MG63 (cell line): ENCODE results near the gene SPATS2L. TPM values are rescaled to one million over a fixed set of nuclear protein-coding genes. Genes with fewer than 3 reads are reported as not detected.

Source experiments
- DNase-seq: peaks from one replicate; pipeline ENCODE4 v3.0.0-alpha.2; 2020
- H3K27me3 ChIP-seq: fragments of 250-450 bp; sonication (Bioruptor Pico); 2 replicates; pipeline ENCODE4 v1.5.1; 2020; ENCODE audit warnings: mild to moderate bottlenecking, moderate library complexity
- H3K36me3 ChIP-seq: fragments of 250-450 bp; sonication (Bioruptor Pico); 2 replicates; pipeline ENCODE4 v1.5.1; 2020; ENCODE audit warnings: mild to moderate bottlenecking, moderate library complexity
- H3K4me3 ChIP-seq: fragments of 250-450 bp; sonication (Bioruptor Pico); 2 replicates; pipeline ENCODE4 v1.5.1; 2020; ENCODE audit warnings: mild to moderate bottlenecking, moderate library complexity
- H3K9me3 ChIP-seq: fragments of 250-450 bp; sonication (Bioruptor Pico); 2 replicates; pipeline ENCODE4 v1.5.1; 2020; ENCODE audit warnings: mild to moderate bottlenecking, moderate library complexity
- total RNA-seq: library from RNA; depleted of rRNA; stranded (reverse); fragments of >200 nt; shearing (Covaris generic); gene quantifications from 2 replicates; pipeline ENCODE4 v1.2.3, GENCODE V29; 2014; ENCODE audit warnings: low replicate concordance

The SPATS2L gene
- total RNA-seq, 1 experiment from 2014 or later = 26.6 TPM

DNA sequence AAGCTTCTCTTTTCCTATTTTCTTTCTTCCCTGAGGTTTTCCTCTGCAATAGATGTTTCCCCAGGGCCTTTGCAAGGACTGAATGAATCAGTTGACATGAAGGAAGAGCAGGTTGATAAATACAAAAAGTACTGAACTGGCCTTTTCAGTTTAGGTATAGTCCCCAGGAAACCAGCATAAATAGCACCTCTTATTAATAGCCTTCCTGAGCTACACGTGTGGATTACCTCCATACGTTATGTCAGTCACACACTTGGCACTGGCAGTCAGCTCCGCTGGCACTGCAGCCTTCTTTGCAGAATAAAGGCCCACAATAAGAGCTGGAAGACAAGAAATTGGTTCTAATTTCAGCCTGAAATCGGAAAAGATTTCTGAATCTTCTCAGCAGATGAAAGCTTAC is 142.7 kb downstream of the SPATS2L start:
- no peaks in the 10 kb centered on the region for H3K9me3 ChIP-seq
- no peaks in the 10 kb centered on the region; the same call in none of the 2 replicates for H3K36me3 ChIP-seq
- DNase-seq = no peak
- no peaks in the 10 kb centered on the region for H3K27me3 ChIP-seq
- H3K4me3 ChIP-seq = no peak overlapping the region

DNA sequence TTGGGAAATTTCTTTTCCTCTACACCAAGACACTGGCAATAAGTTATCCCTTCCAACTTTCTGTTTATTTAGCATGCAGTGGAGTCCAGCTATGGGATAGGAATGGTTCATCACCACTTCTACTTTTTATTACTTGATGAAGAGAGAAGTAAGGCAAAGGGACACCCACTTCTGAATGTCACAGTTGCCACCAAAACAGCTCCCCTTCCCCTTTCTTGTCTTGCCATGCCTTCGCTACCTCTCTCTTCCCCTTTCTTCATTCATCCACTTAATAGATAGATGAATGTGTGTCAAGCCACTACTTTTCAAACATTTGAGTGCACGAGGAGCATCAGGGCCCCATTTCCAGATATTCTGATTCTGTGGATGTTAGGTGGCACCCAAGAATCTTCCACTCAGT is 143.8 kb downstream of the SPATS2L start:
- no peak for DNase-seq
- Histone ChIP-seq H3K36me3 (no peaks in the 10 kb centered on the region; the same call in none of the 2 replicates), H3K4me3 (no peak overlapping the region), H3K27me3 (no peaks in the 10 kb centered on the region), H3K9me3 (no peaks in the 10 kb centered on the region)

DNA sequence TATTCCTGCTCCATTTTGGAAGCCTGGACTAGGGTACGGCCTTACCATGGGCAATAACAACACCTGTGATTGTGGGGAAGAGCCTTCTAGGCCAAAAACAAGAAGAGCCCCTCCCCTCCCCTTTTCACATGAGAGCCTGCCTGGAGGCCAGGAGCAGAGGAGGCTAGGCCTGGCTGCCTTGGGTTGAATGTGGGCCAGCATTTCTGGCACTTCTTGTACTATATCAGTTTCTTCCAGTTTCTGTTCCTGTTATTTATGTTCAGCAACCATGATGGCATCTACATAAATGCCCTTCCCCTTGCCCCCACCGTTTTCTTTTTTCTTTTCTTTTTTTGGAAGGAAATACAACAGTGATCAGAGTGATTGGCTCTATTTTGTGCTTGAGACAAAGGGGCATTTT is 145.0 kb downstream of the SPATS2L start:
- H3K36me3 ChIP-seq = peaks cover 2% of the 10 kb centered on the region
- no peak overlapping the region for H3K4me3 ChIP-seq
- no peak for DNase-seq
- H3K9me3 ChIP-seq = no peaks in the 10 kb centered on the region
- no peaks in the 10 kb centered on the region for H3K27me3 ChIP-seq

DNA sequence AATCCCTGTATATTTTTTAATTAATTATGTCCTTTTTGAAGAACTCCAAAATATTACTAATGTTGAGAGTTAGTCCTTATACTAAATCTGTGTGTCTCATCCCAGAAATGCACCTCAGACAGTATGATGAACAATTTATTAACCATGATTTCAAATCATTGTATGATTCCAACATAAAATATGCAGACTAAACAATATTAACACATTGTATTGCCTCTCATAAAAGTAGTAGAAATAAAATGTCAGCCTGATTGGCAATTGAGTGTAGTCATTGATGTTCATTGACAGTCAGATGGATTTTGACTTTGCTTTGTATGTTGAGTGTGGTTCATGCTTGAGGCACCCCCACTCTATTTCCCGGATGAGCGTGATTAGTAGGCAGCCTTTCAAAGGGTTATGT is 145.9 kb downstream of the SPATS2L start:
- DNase-seq = no peak
- H3K36me3 ChIP-seq = peaks cover 2% of the 10 kb centered on the region
- H3K27me3 ChIP-seq = no peaks in the 10 kb centered on the region
- H3K9me3 ChIP-seq = no peaks in the 10 kb centered on the region
- no peak overlapping the region for H3K4me3 ChIP-seq

DNA sequence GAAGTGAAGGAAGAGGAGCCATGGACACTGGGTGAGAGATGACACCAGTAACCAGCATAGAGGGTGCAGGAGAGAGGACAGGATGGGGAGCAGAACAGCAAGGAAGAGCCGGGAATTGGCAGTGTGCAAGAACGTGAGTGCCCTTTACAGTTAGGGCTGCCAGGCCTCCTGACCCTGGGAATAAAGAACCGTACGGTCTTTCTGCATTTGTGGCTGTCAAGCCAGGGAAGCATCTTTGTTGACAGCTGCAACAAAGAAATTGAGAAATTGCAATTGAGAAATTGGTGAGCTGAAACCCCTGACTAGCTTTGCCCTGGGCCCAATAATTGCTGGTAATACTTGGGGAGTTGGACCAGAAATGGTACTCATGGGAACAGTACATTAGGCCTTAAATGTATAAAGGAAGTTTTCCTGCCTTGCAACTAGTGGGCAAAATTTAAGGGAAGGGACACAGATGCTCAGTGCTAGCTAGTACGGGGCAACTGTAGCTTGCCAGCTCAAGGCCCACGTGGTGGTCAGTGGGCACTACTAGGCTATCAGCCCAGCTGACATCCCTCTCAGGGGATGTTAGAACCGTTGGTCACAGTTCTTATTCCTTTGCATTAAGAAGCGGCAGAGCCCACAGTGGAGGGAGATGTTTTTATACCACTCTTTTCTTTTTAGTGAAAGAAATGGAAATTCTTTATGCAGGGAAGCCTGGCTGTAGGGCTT is 146.8 kb downstream of the SPATS2L start:
- H3K9me3 ChIP-seq = no peaks in the 10 kb centered on the region
- no peak for DNase-seq
- no peak overlapping the region for H3K4me3 ChIP-seq
- no peaks in the 10 kb centered on the region for H3K27me3 ChIP-seq
- H3K36me3 ChIP-seq = peaks cover 2% of the 10 kb centered on the region

DNA sequence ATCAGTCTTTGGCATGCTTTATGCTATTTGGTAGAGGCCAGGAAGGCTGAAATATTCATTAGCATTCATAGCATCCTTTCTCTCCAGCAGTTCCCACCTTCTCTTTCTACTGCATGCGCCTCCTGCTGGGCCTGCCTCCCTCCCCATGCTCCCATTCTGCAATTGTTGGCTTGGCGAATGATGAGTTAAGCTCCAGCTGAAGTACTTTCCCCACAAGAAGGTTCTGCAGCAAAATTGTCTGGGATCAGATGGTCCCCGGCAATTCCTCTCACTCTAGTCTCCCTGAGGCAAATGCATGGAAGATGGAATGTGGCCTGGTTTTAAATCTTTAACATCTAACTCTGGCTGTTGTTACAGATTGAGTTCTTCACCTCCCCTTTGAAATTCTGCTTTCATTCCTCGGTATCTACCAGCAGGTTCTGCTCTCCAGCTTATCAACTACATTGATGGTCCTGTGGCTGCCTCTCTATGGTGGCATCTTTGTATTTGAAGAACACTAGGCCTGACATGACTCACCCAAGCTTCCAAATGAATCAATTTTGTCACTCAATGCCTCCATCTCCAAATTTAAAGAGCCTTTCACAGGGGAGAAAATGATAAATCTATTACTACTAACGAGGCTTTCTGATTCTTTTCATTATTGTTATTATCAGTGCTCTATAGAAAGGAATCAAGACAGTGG is 147.5 kb downstream of the SPATS2L start:
- H3K36me3 ChIP-seq = peaks cover 2% of the 10 kb centered on the region
- no peaks in the 10 kb centered on the region for H3K9me3 ChIP-seq
- no peaks in the 10 kb centered on the region for H3K27me3 ChIP-seq
- H3K4me3 ChIP-seq = no peak overlapping the region
- DNase-seq = no peak

DNA sequence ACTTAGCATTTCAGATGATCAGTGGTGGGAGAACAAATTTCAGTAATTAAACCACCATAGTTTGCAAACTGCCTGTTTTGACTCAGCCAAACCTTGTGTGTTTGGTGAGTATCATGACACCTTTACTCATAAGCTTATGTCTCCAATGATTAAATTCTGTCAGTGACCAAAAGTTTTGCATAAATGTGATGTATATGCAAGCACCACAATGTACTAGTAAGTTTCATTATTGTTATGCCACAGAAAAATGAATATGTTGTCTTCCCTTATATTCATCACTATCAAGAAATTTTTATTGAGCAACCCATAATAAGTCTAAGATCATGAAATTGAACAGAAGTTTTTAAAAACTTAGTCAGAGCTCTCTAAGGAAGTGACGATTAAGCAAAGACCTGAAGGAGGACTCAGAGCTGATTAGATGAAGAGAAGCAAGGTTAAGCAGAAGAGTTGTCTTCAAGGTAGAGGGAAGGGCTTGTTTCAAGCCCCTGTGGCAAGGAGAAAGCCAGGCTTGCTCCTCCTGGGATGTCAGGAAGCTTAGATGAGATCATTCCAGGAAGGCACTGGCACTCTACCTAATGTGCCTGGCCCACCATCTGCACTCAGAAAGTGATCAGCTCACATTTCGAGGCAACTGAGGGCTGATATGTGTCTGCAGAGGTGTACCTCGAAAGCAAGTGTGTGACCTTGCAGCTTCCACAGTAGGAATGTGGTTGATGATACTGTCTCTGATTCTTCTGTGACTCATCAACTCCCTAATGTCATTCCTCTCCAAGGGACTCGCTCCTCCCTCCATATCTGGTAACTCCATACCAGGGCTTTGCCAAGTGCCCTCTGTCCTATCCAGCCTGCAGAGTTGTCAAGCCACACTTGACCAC is 148.7 kb downstream of the SPATS2L start:
- H3K36me3 ChIP-seq = peaks cover 7% of the 10 kb centered on the region
- DNase-seq = peak; percentile 11
- no peak overlapping the region for H3K4me3 ChIP-seq
- no peaks in the 10 kb centered on the region for H3K9me3 ChIP-seq
- H3K27me3 ChIP-seq = no peaks in the 10 kb centered on the region

DNA sequence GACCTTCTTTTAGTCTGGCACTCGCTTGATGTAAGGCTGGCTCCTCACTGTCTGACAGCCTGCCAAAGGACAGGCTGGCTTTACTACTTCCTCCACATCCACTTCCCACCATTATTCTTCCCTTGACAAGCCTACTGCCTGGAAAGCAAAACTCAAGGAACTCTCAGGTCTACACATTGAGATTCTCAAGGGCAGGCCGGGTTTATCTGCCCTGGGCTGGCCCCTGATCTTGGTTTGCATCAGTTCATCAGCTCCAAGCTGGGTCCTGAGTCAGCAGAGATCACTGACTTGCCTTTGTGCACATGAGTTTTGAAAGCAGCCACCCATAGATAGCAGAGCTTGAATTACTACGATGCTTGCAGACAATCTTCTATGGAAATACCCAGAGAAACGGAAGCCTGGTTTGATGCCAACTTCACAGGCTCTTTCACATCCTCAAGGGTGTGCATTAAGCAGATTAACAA is 149.5 kb downstream of the SPATS2L start:
- peak; percentile 24 for DNase-seq
- Histone ChIP-seq H3K9me3 (no peaks in the 10 kb centered on the region), H3K4me3 (no peak overlapping the region), H3K36me3 (peaks cover 10% of the 10 kb centered on the region), H3K27me3 (no peaks in the 10 kb centered on the region)

DNA sequence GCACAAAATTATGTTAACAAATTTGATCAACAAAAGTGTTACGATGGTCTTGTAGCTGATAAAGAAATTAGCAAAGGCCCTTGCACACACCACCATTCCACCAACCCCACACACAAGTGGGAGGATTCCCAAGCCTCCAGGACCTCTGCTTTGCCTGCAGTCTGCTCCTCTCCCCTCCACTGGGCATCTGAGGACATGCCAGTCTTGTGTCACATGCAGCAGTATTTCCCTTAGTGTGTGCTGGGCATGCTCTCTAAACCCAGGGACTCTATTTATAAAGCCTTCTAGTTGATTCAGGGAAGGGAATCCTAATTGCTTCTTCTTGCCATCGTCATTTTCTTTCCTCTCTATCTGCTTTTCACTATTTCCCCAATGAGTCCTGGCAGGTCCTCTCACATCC is 150.1 kb downstream of the SPATS2L start:
- no peaks in the 10 kb centered on the region for H3K9me3 ChIP-seq
- peaks cover 15% of the 10 kb centered on the region for H3K36me3 ChIP-seq
- no peaks in the 10 kb centered on the region for H3K27me3 ChIP-seq

DNA sequence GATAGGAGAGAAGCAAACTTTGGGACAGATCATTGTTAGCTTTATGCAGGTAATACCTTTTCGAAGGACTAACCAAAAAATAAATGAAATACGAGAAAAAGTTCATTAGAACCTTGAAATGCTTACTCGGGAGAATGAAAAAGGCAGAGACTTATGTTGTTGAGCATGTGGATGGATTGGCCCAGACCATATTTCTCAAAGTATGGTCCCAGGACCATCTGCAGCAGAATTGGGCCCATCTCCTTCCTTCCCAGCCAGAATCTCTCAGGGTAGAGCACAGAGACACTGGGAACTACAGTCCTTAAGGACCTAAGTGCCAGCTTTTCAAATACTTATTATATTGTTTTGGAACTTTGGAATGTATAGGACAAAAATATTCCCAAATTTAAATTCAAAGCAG is 152.6 kb downstream of the SPATS2L start:
- no peak overlapping the region for H3K4me3 ChIP-seq
- no peak for DNase-seq
- no peaks in the 10 kb centered on the region for H3K9me3 ChIP-seq
- no peaks in the 10 kb centered on the region for H3K27me3 ChIP-seq
- peaks cover 29% of the 10 kb centered on the region for H3K36me3 ChIP-seq

More for the DNA sequence above, 150.1 kb downstream of the SPATS2L start:
- H3K4me3 ChIP-seq = no peak overlapping the region
- no peak for DNase-seq

DNA sequence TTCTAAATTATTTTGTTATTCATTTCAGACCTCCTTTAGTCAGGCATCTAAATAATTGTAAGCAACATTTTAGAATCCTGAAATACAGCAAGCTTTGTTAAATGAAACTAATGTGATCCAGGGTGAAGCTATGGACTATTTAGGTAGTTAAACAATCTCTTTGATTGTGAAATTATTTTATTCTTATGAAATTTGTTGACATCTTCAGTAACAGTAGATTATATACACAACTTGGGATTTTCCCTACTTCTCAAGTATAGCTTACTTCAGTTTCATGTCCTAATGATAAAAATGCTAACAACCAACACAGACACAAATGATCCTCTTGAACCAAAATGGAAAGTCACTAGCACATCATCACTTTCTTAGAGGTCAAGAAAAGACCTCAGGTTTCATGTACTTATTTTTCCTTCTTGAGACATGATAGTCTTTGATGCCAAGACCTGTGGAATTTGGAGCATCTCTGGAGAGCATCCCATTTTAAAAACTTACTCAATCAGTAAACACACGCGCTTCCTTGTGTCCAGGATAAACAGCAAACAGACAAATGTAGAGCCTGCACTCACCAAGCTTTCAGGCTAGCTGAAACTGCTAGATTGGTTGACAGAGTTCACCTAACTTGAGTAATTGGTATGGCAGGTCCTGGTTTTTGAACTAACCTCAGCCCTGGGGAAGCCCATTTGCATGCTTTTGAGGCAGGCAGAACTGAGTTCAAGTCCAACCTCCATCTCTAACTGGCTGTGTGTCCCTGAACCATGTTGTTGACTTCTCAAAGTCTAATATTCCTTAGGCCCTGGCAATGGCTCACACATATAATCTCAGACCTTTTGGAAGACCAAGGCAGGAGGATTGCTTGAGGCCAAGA is 155.6 kb downstream of the SPATS2L start:
- H3K9me3 ChIP-seq = no peaks in the 10 kb centered on the region
- H3K36me3 ChIP-seq = peaks cover 38% of the 10 kb centered on the region
- no peak overlapping the region for H3K4me3 ChIP-seq
- H3K27me3 ChIP-seq = no peaks in the 10 kb centered on the region
- DNase-seq = no peak

DNA sequence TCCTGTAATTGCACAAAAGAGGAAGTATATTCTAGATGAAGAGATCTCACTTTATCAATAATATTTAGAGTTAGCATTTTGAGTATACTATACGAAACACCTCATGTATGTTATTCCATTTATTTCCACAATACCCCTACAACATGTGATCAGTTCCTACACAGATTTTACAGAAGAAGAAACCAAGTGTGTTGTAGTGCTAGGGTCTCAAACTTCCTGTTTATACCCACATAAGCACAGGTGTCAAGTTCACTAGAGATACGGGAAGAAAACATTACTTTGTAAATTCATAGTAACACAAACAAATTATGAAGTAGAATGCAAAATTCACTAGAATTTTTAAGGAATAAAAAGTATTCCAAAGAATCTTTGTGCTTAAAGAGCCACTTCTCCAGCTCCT is 157.0 kb downstream of the SPATS2L start:
- Histone ChIP-seq H3K27me3 (no peaks in the 10 kb centered on the region), H3K9me3 (no peaks in the 10 kb centered on the region), H3K4me3 (no peak overlapping the region), H3K36me3 (peaks cover 47% of the 10 kb centered on the region)
- no peak for DNase-seq

DNA sequence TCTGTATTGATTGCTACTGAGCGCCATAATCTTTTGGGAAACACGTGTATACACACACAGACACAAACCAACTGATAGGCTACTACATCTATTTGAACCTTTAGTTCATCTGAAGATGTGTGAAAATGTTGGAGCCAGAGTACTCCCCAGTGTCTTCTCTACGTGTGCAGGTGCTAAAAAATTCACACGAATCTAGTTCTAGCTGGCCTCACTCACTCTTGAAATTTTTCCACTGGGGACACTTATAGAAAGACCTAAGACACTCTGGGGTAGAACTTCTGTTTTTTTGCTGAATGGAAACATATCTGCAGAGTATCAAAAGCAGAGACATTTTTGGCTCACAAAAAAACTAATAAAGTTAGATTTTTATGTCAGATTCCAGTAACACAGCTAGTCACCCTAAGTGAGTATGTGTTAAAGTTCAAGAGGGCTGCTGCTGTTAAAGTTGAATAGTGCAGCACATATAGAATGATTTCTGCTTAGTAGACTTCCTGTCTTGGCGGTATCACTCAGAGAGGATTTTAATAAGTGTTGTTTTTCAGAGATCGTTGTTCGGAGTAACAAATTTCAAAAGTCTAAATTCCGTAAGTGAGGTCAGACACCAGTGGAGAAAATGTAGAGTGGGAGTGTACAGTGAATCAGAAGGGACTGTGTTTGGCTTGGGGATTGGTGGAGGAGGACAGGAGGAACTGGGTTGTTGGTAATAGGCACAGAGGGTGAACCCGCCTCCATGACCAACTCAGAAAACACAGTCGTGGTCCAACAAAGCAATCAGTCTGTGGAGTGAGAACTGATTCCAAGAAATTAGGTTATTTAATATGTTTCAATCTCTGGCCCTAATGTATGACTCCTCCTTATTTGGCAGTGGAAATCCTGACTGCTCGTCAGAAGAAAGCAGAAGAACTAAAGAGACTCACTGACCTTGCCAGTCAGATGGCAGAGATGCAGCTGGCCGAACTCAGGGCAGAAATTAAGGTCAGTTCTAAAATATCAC is 160.2 kb downstream of the SPATS2L start:
- Histone ChIP-seq H3K27me3 (no peaks in the 10 kb centered on the region), H3K9me3 (no peaks in the 10 kb centered on the region), H3K36me3 (peaks cover 55% of the 10 kb centered on the region), H3K4me3 (no peak overlapping the region)
- peak; percentile 4 for DNase-seq

DNA sequence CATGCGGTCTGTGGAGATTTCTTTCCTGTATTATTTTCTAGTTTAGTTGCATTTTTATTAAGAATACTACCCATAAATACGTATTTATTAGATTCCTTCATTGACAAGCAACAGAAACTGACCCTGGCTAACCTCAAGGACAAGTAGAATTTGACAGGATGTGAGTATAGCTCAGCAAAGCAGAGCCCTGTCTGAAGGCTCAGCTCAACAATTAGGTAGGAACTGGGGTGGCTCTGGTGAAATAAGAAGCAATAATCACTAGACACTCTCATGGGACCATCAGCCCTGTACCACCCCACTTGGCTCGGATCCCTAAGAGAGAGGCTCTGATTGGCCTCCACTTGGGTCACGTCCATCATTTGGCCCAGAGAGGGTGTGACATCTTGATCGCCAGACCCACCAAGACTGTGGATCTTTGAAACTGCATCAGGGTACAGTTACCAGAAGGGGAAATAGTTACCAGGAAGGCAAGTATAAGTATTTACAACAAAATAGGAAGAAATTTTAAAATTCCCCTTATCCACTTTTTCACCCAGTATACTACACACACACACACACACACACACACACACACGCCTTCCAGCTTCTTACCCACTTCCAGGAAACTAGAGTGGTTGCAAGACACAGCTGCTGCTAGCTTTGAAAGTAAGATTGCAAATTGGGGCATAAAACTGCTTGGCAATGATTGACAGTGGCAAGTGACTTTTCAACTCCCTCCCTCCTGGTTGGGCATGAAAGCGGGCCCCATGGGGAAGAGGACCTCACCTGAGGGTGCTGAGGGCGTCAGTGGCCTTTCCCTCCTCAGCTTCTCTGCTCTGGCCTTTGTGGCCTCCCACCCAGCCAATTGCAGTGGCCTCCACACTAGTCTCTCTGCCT is 161.6 kb downstream of the SPATS2L start:
- no peak for DNase-seq
- H3K36me3 ChIP-seq = peaks cover 49% of the 10 kb centered on the region

More for the DNA sequence above, 161.6 kb downstream of the SPATS2L start:
- no peak overlapping the region for H3K4me3 ChIP-seq
- no peaks in the 10 kb centered on the region for H3K27me3 ChIP-seq
- no peaks in the 10 kb centered on the region for H3K9me3 ChIP-seq
